GM12878 (cell line): ENCODE data around the gene ILF2. TPM values are rescaled to one million over a fixed set of nuclear protein-coding genes. Genes with fewer than 3 reads are reported as not detected.

Experiments used
- ATF7 ChIP-seq: fragments of 450-650 bp; IDR thresholded peaks from 2 replicates; pipeline ENCODE4 v1.6.1; 2016; ENCODE audit warnings: low read depth, mild to moderate bottlenecking
- BCL11A ChIP-seq: IDR thresholded peaks from 2 replicates; pipeline ENCODE4 v1.6.1; 2011; ENCODE audit warnings: low read depth, low read length
- CEBPB ChIP-seq, 2 experiments: fragments of 150-350 bp in 1 of 2; IDR thresholded peaks; 2 replicates each; pipeline ENCODE4 v1.6.1; 2012 to 2014; ENCODE audit warnings: low read depth in 2 of 2, low read length in 2 of 2, borderline replicate concordance in 1 of 2, inconsistent platforms in 1 of 2
- E2F4 ChIP-seq: IDR thresholded peaks from 2 replicates; pipeline ENCODE4 v1.6.1; 2012; ENCODE audit warnings: low read depth, low read length, improper control_type of control experiment
- ZNF24 ChIP-seq: fragments of 450-650 bp; IDR thresholded peaks from 2 replicates; pipeline ENCODE4 v1.6.1; 2017; ENCODE audit warnings: antibody characterized with exemption, mild to moderate bottlenecking
- polyA plus RNA-seq, 11 experiments: library from polyadenylated mRNA; depleted of rRNA in 4 of 11; unstranded in 6 of 11; stranded (reverse) in 5 of 11; fragments of >200 nt; fragmentation: Nextera tagmentation in 4 of 11; fragmentation: Illumina TruSeq in 1 of 11; extraction: Ambion mirVana in 4 of 11; extraction: Trizol in 1 of 11; gene quantifications; 1 replicate in 1 of 11; 2 replicates in 10 of 11; pipeline versions ENCODE4 v1.2.1 to v1.2.3, GENCODE V29; 2011 to 2016; ENCODE audit warnings: inconsistent platforms in 2 of 11, missing spikeins in 2 of 11, low read depth in 1 of 11
- total RNA-seq, 4 experiments: library from RNA; depleted of rRNA in 3 of 4; stranded (reverse); fragments of >200 nt in 3 of 4; fragmentation: Illumina TruSeq in 1 of 4; extraction: Trizol in 1 of 4; gene quantifications; 2 replicates each; pipeline versions ENCODE4 v1.2.1 to v1.2.3, GENCODE V29; 2013 to 2021
- TF ChIP-seq, protein P1 (sequence below): IDR thresholded peaks from 2 replicates; pipeline ENCODE4 v1.6.1; 2012; ENCODE audit warnings: improper control_type of control experiment, low read depth, low read length; ENCODE audit not compliant: insufficient replicate concordance

ILF2 gene
- total and polyA plus RNA-seq, 10 of the 15 experiments (the other 5 are each of a cell fraction or from before 2014, with no cell fraction given), result 261 to 520 (median 449) TPM

DNA sequence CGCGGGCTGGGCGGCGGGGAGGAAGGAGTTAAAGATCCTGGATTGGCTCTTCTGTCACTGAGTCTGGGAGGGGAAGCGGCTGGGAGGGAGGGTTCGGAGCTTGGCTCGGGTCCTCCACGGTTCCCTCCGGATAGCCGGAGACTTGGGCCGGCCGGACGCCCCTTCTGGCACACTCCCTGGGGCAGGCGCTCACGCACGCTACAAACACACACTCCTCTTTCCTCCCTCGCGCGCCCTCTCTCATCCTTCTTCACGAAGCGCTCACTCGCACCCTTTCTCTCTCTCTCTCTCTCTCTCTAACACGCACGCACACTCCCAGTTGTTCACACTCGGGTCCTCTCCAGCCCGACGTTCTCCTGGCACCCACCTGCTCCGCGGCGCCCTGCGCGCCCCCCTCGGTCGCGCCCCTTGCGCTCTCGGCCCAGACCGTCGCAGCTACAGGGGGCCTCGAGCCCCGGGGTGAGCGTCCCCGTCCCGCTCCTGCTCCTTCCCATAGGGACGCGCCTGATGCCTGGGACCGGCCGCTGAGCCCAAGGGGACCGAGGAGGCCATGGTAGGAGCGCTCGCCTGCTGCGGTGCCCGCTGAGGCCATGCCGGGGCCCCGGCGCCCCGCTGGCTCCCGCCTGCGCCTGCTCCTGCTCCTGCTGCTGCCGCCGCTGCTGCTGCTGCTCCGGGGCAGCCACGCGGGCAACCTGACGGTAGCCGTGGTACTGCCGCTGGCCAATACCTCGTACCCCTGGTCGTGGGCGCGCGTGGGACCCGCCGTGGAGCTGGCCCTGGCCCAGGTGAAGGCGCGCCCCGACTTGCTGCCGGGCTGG lies 7.9 kb upstream of the ILF2 start, which contains the start of gene NPR1 (continued):
- TF ChIP-seq ZNF24 (no peak), E2F4 (no peak), BCL11A (no peak), ATF7 (no peak), CEBPB (IDR thresholded peaks at IDR 0.05; ENCODE audit: borderline replicate concordance in 1 of 2, low read depth in 2 of 2, low read length in 2 of 2) (no peak)
- TF ChIP-seq, protein P1, sequence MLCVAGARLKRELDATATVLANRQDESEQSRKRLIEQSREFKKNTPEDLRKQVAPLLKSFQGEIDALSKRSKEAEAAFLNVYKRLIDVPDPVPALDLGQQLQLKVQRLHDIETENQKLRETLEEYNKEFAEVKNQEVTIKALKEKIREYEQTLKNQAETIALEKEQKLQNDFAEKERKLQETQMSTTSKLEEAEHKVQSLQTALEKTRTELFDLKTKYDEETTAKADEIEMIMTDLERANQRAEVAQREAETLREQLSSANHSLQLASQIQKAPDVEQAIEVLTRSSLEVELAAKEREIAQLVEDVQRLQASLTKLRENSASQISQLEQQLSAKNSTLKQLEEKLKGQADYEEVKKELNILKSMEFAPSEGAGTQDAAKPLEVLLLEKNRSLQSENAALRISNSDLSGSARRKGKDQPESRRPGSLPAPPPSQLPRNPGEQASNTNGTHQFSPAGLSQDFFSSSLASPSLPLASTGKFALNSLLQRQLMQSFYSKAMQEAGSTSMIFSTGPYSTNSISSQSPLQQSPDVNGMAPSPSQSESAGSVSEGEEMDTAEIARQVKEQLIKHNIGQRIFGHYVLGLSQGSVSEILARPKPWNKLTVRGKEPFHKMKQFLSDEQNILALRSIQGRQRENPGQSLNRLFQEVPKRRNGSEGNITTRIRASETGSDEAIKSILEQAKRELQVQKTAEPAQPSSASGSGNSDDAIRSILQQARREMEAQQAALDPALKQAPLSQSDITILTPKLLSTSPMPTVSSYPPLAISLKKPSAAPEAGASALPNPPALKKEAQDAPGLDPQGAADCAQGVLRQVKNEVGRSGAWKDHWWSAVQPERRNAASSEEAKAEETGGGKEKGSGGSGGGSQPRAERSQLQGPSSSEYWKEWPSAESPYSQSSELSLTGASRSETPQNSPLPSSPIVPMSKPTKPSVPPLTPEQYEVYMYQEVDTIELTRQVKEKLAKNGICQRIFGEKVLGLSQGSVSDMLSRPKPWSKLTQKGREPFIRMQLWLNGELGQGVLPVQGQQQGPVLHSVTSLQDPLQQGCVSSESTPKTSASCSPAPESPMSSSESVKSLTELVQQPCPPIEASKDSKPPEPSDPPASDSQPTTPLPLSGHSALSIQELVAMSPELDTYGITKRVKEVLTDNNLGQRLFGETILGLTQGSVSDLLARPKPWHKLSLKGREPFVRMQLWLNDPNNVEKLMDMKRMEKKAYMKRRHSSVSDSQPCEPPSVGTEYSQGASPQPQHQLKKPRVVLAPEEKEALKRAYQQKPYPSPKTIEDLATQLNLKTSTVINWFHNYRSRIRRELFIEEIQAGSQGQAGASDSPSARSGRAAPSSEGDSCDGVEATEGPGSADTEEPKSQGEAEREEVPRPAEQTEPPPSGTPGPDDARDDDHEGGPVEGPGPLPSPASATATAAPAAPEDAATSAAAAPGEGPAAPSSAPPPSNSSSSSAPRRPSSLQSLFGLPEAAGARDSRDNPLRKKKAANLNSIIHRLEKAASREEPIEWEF, result no peak
